ENCODE data around the gene CCDC146. TPM values are rescaled to one million over a fixed set of nuclear protein-coding genes. Genes with fewer than 3 reads are reported as not detected.

Gene CCDC146
- total and polyA plus RNA-seq, 12 donors, result 1.7 to 10.8 (median 7.0) TPM

- Histone ChIP-seq H3K9me3 (no peaks in the 10 kb centered on the region), H3K27me3 (no peaks in the 10 kb centered on the region), H3K27ac (peak overlapping the region in 6 of 10 donors; percentile 11 to 64 (median 40)), H3K4me1 (peaks cover 0 to 52% (median 7%) of the 10 kb centered on the region in 9 donors), H3K36me3 (peaks cover 0 to 19% (median 0%) of the 10 kb centered on the region in 9 donors), H3K4me3 (peak overlapping the region in 1 of 10 donors; percentile 6)
- no peak for TF ChIP-seq CTCF (IDR thresholded peaks at IDR 0.05)
- DNase-seq, result no peak
- 56 to 67% methylated on average over 2 of the region's 2 CpGs for WGBS, 2 donors
- intact Hi-C loops (cut with DNase I), result no loop called here
- peak; percentile 52 to 75 (median 64) for ATAC-seq
Measured at GRCh38 chr7:77238703-77239136, 116.3 kb downstream of the CCDC146 start.

GRCh38 chr7:77239471-77239870 is 117.1 kb downstream of the CCDC146 start:
- DNase-seq (no peak), ATAC-seq (no peak)
- Histone ChIP-seq H3K27ac (peak overlapping the region in 3 of 10 donors; percentile 9 to 59 (median 11)), H3K4me1 (peaks cover 0 to 55% (median 11%) of the 10 kb centered on the region in 9 donors), H3K4me3 (no peak overlapping the region), H3K36me3 (peaks cover 0 to 19% (median 0%) of the 10 kb centered on the region in 9 donors), H3K27me3 (no peaks in the 10 kb centered on the region), H3K9me3 (no peaks in the 10 kb centered on the region)
- 96 to 98% methylated on average over 3 of the region's 3 CpGs for WGBS, 2 donors
- intact Hi-C loops (cut with DNase I), result no loop called here
- no peak for TF ChIP-seq CTCF (IDR thresholded peaks at IDR 0.05)

GRCh38 chr7:77242068-77242467 is 119.7 kb downstream of the CCDC146 start:
- H3K27me3 ChIP-seq, result no peaks in the 10 kb centered on the region
- peaks cover 0 to 15% (median 0%) of the 10 kb centered on the region in 9 donors for H3K36me3 ChIP-seq
- intact Hi-C loops (cut with DNase I), result loop anchor here in 4 of 10 donors (10.0 kb wide), 2 partner anchors 83 to 117 kb away; partner anchors contain the start of gene CCDC146 (in 3 of the 4)
- peaks cover 0 to 76% (median 21%) of the 10 kb centered on the region in 9 donors for H3K4me1 ChIP-seq
- WGBS, 2 donors, result 50 to 89% methylated on average over 2 of the region's 2 CpGs
- no peaks in the 10 kb centered on the region for H3K9me3 ChIP-seq
- peak overlapping the region in 1 of 10 donors; percentile 7 for H3K4me3 ChIP-seq
- peak overlapping the region in 7 of 10 donors; percentile 34 to 63 (median 50) for H3K27ac ChIP-seq
- TF ChIP-seq CTCF (IDR thresholded peaks at IDR 0.05), result no peak
- ATAC-seq, result peak in 2 of 8 donors; percentile 19
- DNase-seq, result no peak

GRCh38 chr7:77242554-77242953 is 120.1 kb downstream of the CCDC146 start:
- no peak for ATAC-seq
- H3K9me3 ChIP-seq, result no peaks in the 10 kb centered on the region
- H3K36me3 ChIP-seq, result peaks cover 0 to 12% (median 0%) of the 10 kb centered on the region in 9 donors
- TF ChIP-seq CTCF (IDR thresholded peaks at IDR 0.05), result no peak
- 40 to 68% methylated on average over 2 of the region's 2 CpGs for WGBS, 2 donors
- H3K27ac ChIP-seq, result peak overlapping the region in 8 of 10 donors; percentile 25 to 63 (median 46)
- intact Hi-C loops (cut with DNase I), result loop anchor here in 4 of 10 donors (10.0 kb wide), 2 partner anchors 82 to 118 kb away; partner anchors contain the start of gene CCDC146 (in 3 of the 4)
- H3K4me3 ChIP-seq, result peak overlapping the region in 1 of 10 donors; percentile 7
- peaks cover 0 to 71% (median 20%) of the 10 kb centered on the region in 9 donors for H3K4me1 ChIP-seq
- no peaks in the 10 kb centered on the region for H3K27me3 ChIP-seq
- DNase-seq, result no peak

All from heart right ventricle (tissue), 16 donors.